GM12801 (cell line): ENCODE data around the gene PCDH15.

ENCODE experiments used
- CTCF ChIP-seq: IDR thresholded peaks from one replicate; pipeline ENCODE4 v1.5.1; 2011; ENCODE audit warnings: control low read depth; ENCODE audit not compliant: insufficient read length; ENCODE audit errors: extremely low read depth

Gene PCDH15

GRCh38 chr10:54402576-54402975, 398.5 kb downstream of the PCDH15 start:
- TF ChIP-seq CTCF = no peak

- TF ChIP-seq CTCF = no peak
These were observed 405.0 kb downstream of the PCDH15 start for GRCh38 chr10:54396031-54396430.

- TF ChIP-seq CTCF = no peak
These were observed 428.9 kb downstream of the PCDH15 start for GRCh38 chr10:54372179-54372578.

- TF ChIP-seq CTCF = no peak
These were observed 432.0 kb downstream of the PCDH15 start for GRCh38 chr10:54368984-54369383.

- no peak for TF ChIP-seq CTCF
These were observed 437.6 kb downstream of the PCDH15 start for GRCh38 chr10:54363390-54363789.

- no peak for TF ChIP-seq CTCF
These were observed 459.0 kb downstream of the PCDH15 start for GRCh38 chr10:54342058-54342457.

GRCh38 chr10:54335296-54335695, 465.7 kb downstream of the PCDH15 start:
- TF ChIP-seq CTCF = no peak

GRCh38 chr10:54319341-54319740, 481.7 kb downstream of the PCDH15 start:
- no peak for TF ChIP-seq CTCF
